ENCODE results near the gene INPP4B. TPM values are rescaled to one million over a fixed set of nuclear protein-coding genes. Genes with fewer than 3 reads are reported as not detected.

Gene INPP4B
- total RNA-seq, 2 donors from 2014 or later, result 8.2 to 16.6 TPM

GRCh38 chr4:142016031-142016430 lies 830.1 kb downstream of the INPP4B start:
- no peak for TF ChIP-seq CTCF (IDR thresholded peaks at IDR 0.05)
- no peak for TF ChIP-seq POLR2A (IDR thresholded peaks at IDR 0.05)
- Histone ChIP-seq H3K36me3 (replicated peaks in 1 of 2; ENCODE audit: insufficient read depth in 1 of 2, low read depth in 2 of 2) (no peaks in the 10 kb centered on the region), H3K27ac (no peak overlapping the region), H3K4me3 (no peak overlapping the region), H3K9me3 (no peaks in the 10 kb centered on the region), H3K4me1 (peaks cover 2% of the 10 kb centered on the region), H3K27me3 (no peaks in the 10 kb centered on the region)
- intact Hi-C loops (cut with DNase I), result no loop called here
- DNase-seq (no peak), ATAC-seq (no peak)

- no peaks in the 10 kb centered on the region for H3K27me3 ChIP-seq
- no peaks in the 10 kb centered on the region for H3K9me3 ChIP-seq
- H3K27ac ChIP-seq, result no peak overlapping the region
- H3K4me1 ChIP-seq, result no peaks in the 10 kb centered on the region
- no peak overlapping the region for H3K4me3 ChIP-seq
- no peak for DNase-seq
- intact Hi-C loops (cut with DNase I), result no loop called here
- no peak for ATAC-seq
- no peak for TF ChIP-seq POLR2A (IDR thresholded peaks at IDR 0.05)
- no peak for TF ChIP-seq CTCF (IDR thresholded peaks at IDR 0.05)
- H3K36me3 ChIP-seq (replicated peaks in 1 of 2; ENCODE audit: insufficient read depth in 1 of 2, low read depth in 2 of 2), result no peaks in the 10 kb centered on the region
- WGBS, 2 donors, result 89 to 92% methylated on average over 2 of the region's 2 CpGs
Observed at GRCh38 chr4:142009751-142010150, 836.4 kb downstream of the INPP4B start.

GRCh38 chr4:142005519-142005918 lies 840.6 kb downstream of the INPP4B start:
- intact Hi-C loops (cut with DNase I), result no loop called here
- H3K27me3 ChIP-seq, result no peaks in the 10 kb centered on the region
- TF ChIP-seq CTCF (IDR thresholded peaks at IDR 0.05), result no peak
- H3K9me3 ChIP-seq, result no peaks in the 10 kb centered on the region
- H3K27ac ChIP-seq, result no peak overlapping the region
- H3K4me1 ChIP-seq, result no peaks in the 10 kb centered on the region
- H3K36me3 ChIP-seq (replicated peaks in 1 of 2; ENCODE audit: insufficient read depth in 1 of 2, low read depth in 2 of 2), result no peaks in the 10 kb centered on the region
- no peak for ATAC-seq
- 75 to 81% methylated on average over 1 of the region's 1 CpG for WGBS, 2 donors
- no peak overlapping the region for H3K4me3 ChIP-seq
- no peak for DNase-seq

- TF ChIP-seq POLR2A (IDR thresholded peaks at IDR 0.05) (no peak), CTCF (IDR thresholded peaks at IDR 0.05) (no peak)
- ATAC-seq (no peak), DNase-seq (no peak)
- no peaks in the 10 kb centered on the region for H3K4me1 ChIP-seq
- no peak overlapping the region for H3K27ac ChIP-seq
- intact Hi-C loops (cut with DNase I), result no loop called here
- H3K9me3 ChIP-seq, result no peaks in the 10 kb centered on the region
- WGBS, 2 donors, result 61 to 62% methylated on average over 5 of the region's 5 CpGs
- H3K27me3 ChIP-seq, result no peaks in the 10 kb centered on the region
- H3K36me3 ChIP-seq (replicated peaks in 1 of 2; ENCODE audit: insufficient read depth in 1 of 2, low read depth in 2 of 2), result no peaks in the 10 kb centered on the region
- no peak overlapping the region for H3K4me3 ChIP-seq
Observed at GRCh38 chr4:141999446-142000143, 846.5 kb downstream of the INPP4B start.

GRCh38 chr4:141995056-141995455 lies 851.0 kb downstream of the INPP4B start:
- Histone ChIP-seq H3K4me3 (no peak overlapping the region), H3K9me3 (no peaks in the 10 kb centered on the region), H3K27ac (no peak overlapping the region), H3K4me1 (no peaks in the 10 kb centered on the region), H3K36me3 (replicated peaks in 1 of 2; ENCODE audit: insufficient read depth in 1 of 2, low read depth in 2 of 2) (no peaks in the 10 kb centered on the region), H3K27me3 (no peaks in the 10 kb centered on the region)
- ATAC-seq (no peak), DNase-seq (no peak)
- intact Hi-C loops (cut with DNase I), result no loop called here
- TF ChIP-seq POLR2A (IDR thresholded peaks at IDR 0.05) (no peak), CTCF (IDR thresholded peaks at IDR 0.05) (no peak)
- WGBS, 2 donors, result 19 to 33% methylated on average over 1 of the region's 1 CpG

All from body of pancreas (tissue), 4 donors.